ENCODE measurements around the gene IZUMO4.
"Not testable (repeated sequence)": the region's sequence is repeated elsewhere in the genome, so short reads cannot be mapped to it uniquely, and the experiment has no call there.

Gene IZUMO4

DNA sequence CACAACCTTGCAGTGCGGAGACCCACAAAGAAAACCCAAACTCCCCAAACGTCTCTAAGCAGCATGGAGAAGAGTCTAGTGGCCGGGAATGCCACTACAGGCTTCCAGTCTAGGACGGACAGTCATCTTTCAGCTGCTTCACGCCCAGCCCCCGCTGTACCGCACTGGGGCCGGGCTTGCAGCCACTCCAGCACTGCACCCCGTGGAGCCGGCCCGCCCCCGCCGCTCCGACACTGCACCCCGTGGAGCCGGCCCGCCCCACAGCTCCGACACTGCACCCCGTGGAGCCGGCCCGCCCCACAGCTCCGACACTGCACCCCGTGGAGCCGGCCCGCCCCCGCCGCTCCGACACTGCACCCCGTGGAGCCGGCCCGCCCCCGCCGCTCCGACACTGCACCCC, 31.5 kb downstream of the IZUMO4 start:
- not testable (repeated sequence) for H3K27ac ChIP-seq (ENCODE audit: insufficient read depth, low read depth, low read length, poor library complexity, severe bottlenecking); H3K4me1 ChIP-seq (ENCODE audit: control insufficient read depth, insufficient read depth, low read length); H3K9me3 ChIP-seq (ENCODE audit: control insufficient read depth, low read length); H3K27me3 ChIP-seq (ENCODE audit: control insufficient read depth, insufficient read depth, low read length, poor library complexity, severe bottlenecking); H3K4me3 ChIP-seq (ENCODE audit: insufficient read depth, low read depth, low read length)
- WGBS, 2 experiments: 82 to 85% methylated on average over 22 to 24 of the region's 34 CpGs
- peaks cover 21% of the 10 kb centered on the region for H3K36me3 ChIP-seq (ENCODE audit: control insufficient read depth, insufficient read depth, low read length)

- 96% methylated on average over 21 of the region's 21 CpGs for WGBS, 2 experiments
Observed at GRCh38 chr19:2129022-2129421, 32.3 kb downstream of the IZUMO4 start.

DNA sequence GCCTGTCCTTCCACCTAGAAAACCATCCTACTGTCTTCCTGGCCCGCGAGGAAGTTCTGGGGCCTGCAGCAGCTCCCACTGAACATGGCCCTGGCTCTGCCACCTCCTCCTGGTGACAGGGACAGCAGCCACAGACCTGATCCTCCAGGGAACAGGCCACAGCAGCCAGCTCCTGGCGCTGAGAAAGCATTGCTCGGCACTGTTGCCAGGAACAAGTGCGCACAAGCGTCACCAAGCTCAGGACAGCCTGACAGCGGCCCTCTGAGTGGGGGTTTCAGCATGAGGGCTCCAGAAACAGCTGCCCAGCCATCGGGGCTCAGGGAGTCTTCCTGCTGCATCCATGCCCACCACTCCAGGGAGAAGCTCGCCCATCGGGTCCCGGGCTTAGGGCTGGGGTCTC, 32.8 kb downstream of the IZUMO4 start:
- H3K27ac ChIP-seq (ENCODE audit: insufficient read depth, low read depth, low read length, poor library complexity, severe bottlenecking): no peak overlapping the region
- H3K27me3 ChIP-seq (ENCODE audit: control insufficient read depth, insufficient read depth, low read length, poor library complexity, severe bottlenecking): no peaks in the 10 kb centered on the region
- no peak overlapping the region for H3K4me3 ChIP-seq (ENCODE audit: insufficient read depth, low read depth, low read length)
- peaks cover 16% of the 10 kb centered on the region for H3K36me3 ChIP-seq (ENCODE audit: control insufficient read depth, insufficient read depth, low read length)
- WGBS, 2 experiments: 95 to 96% methylated on average over 11 of the region's 11 CpGs
- H3K4me1 ChIP-seq (ENCODE audit: control insufficient read depth, insufficient read depth, low read length): no peaks in the 10 kb centered on the region
- no peaks in the 10 kb centered on the region for H3K9me3 ChIP-seq (ENCODE audit: control insufficient read depth, low read length)

More at GRCh38 chr19:2129022-2129421, 32.3 kb downstream of the IZUMO4 start:
- peaks cover 16% of the 10 kb centered on the region for H3K36me3 ChIP-seq (ENCODE audit: control insufficient read depth, insufficient read depth, low read length)
- no peaks in the 10 kb centered on the region for H3K4me1 ChIP-seq (ENCODE audit: control insufficient read depth, insufficient read depth, low read length)
- H3K4me3 ChIP-seq (ENCODE audit: insufficient read depth, low read depth, low read length): no peak overlapping the region
- no peaks in the 10 kb centered on the region for H3K9me3 ChIP-seq (ENCODE audit: control insufficient read depth, low read length)
- H3K27ac ChIP-seq (ENCODE audit: insufficient read depth, low read depth, low read length, poor library complexity, severe bottlenecking): no peak overlapping the region
- no peaks in the 10 kb centered on the region for H3K27me3 ChIP-seq (ENCODE audit: control insufficient read depth, insufficient read depth, low read length, poor library complexity, severe bottlenecking)

DNA sequence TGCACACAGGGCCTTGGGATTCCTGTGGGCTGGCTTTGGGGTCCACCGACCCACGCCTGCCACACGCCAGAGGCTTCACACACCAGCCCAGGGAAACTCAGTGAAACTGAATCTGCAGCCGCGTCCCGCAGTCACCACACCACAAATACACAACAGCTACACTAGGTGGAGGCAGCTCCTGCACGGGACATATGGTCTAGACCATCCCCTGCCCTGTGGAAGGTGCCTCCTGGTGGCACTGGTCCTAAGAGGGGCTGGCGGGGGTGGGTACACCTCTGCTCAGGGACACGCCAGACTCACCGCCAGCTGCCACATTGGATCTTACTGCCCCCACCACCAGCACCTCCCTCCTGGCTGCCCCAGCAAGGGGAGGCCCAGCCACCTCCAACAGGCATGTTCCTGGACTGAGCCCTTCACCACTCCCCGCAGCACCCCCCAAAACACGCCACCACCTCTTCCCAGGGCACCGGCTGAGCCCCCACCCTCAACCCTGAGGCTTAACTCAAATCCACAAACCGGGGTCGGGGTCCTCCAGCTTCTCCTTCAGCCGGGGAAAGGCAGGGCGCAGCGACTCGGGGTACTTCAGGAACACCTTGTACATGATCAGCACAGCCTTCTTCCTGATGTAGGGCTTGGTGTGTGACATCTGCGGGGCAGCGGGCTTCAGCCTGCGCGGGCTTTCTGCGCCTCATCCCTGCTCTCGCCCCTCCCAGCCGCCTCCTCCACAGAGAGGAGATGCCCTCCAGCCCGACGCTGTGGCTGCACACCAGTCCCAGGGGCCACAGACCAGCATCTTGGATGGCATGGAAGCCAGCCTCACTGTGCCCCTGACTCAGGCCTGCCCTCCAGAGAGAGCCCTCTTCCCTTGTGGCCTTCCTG, 33.4 kb downstream of the IZUMO4 start:
- Histone ChIP-seq H3K4me3 (ENCODE audit: insufficient read depth, low read depth, low read length) (no peak overlapping the region), H3K36me3 (ENCODE audit: control insufficient read depth, insufficient read depth, low read length) (peaks cover 16% of the 10 kb centered on the region), H3K27me3 (ENCODE audit: control insufficient read depth, insufficient read depth, low read length, poor library complexity, severe bottlenecking) (no peaks in the 10 kb centered on the region), H3K9me3 (ENCODE audit: control insufficient read depth, low read length) (no peaks in the 10 kb centered on the region), H3K27ac (ENCODE audit: insufficient read depth, low read depth, low read length, poor library complexity, severe bottlenecking) (no peak overlapping the region), H3K4me1 (ENCODE audit: control insufficient read depth, insufficient read depth, low read length) (no peaks in the 10 kb centered on the region)
- 96 to 97% methylated on average over 28 of the region's 28 CpGs for WGBS, 2 experiments

DNA sequence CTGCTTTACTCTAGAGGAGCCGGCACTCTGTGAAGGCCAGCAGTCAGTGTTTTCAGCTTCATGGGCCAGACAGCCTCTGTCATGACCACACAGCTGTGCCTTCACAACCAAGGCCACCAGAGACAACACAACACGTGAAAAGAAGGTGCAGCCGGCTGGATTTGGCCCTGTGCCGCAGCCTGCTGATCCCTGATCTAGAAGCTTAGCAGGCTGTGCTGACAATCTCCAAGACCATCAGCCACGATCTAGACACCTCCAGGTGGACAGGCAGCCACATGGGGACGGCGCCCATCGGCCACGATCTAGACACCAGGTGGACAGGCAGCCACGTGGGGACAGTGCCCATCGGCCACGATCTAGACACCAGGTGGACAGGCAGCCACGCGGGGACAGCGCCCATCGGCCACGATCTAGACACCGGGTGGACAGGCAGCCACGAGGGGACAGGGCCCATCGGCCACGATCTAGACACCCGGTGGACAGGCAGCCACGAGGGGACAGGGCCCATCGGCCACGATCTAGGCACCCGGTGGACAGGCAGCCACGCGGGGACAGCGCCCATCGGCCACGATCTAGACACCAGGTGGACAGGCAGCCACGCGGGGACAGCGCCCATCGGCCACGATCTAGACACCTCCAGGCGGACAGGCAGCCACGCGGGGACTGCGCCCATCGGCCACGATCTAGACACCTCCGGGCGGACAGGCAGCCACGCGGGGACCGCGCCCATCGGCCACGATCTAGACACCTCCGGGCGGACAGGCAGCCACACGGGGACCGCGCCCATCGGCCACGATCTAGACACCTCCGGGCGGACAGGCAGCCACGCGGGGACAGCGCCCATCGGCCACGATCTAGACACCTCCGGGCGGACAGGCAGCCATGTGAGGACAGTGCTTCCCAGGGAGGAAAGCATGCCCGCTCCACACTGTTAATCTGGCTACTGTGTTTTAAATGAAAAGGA, 34.6 kb downstream of the IZUMO4 start:
- not testable (repeated sequence) for H3K27ac ChIP-seq (ENCODE audit: insufficient read depth, low read depth, low read length, poor library complexity, severe bottlenecking); H3K27me3 ChIP-seq (ENCODE audit: control insufficient read depth, insufficient read depth, low read length, poor library complexity, severe bottlenecking); H3K4me3 ChIP-seq (ENCODE audit: insufficient read depth, low read depth, low read length); H3K4me1 ChIP-seq (ENCODE audit: control insufficient read depth, insufficient read depth, low read length); H3K9me3 ChIP-seq (ENCODE audit: control insufficient read depth, low read length)
- WGBS, 2 experiments: 91% methylated on average over 67 of the region's 67 CpGs
- peaks cover 13% of the 10 kb centered on the region for H3K36me3 ChIP-seq (ENCODE audit: control insufficient read depth, insufficient read depth, low read length)

- Histone ChIP-seq H3K9me3 (ENCODE audit: control insufficient read depth, low read length) (no peaks in the 10 kb centered on the region), H3K27me3 (ENCODE audit: control insufficient read depth, insufficient read depth, low read length, poor library complexity, severe bottlenecking) (no peaks in the 10 kb centered on the region), H3K4me3 (ENCODE audit: insufficient read depth, low read depth, low read length) (no peak overlapping the region), H3K27ac (ENCODE audit: insufficient read depth, low read depth, low read length, poor library complexity, severe bottlenecking) (no peak overlapping the region), H3K36me3 (ENCODE audit: control insufficient read depth, insufficient read depth, low read length) (peaks cover 12% of the 10 kb centered on the region), H3K4me1 (ENCODE audit: control insufficient read depth, insufficient read depth, low read length) (no peaks in the 10 kb centered on the region)
- 95 to 97% methylated on average over 14 of the region's 14 CpGs for WGBS, 2 experiments
Observed at GRCh38 chr19:2132191-2132590, 35.5 kb downstream of the IZUMO4 start.

DNA sequence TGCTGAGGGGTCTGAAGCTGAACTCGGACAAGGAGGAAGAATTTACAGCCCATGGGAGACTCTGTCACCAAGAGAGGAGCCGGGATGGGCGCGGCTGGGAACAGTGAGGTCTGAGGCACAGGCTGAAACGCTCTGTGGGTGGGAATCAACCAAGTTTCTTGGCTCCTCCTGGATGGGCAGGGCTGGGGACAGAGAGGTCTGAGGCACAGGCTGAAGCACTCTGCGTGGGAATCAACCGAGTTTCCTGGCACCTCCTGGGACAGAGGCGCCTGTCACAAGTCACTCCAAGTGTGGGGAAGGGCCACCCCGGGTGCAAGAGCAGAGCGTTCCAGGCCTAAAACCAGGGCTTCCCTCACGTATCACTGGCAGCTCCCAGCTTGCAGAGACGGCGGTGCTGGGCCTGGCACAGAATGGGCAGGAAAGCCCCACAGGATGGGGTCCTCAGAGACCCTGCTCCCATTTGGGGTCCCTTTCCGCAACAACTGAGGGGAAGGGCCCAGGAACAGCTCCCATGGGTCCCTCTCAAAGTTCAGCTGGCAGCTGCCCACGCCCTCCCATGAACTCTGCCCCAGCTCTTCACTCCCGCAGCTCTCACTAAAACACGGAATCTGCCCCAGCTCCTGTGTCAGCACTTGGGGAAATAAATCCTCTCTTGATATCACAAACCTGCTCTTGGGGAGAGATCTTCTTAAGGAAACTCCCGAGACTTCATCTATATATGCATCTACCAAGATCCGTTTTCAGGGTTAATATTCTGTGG, 36.2 kb downstream of the IZUMO4 start:
- Histone ChIP-seq H3K4me1 (ENCODE audit: control insufficient read depth, insufficient read depth, low read length) (no peaks in the 10 kb centered on the region), H3K27me3 (ENCODE audit: control insufficient read depth, insufficient read depth, low read length, poor library complexity, severe bottlenecking) (no peaks in the 10 kb centered on the region), H3K9me3 (ENCODE audit: control insufficient read depth, low read length) (no peaks in the 10 kb centered on the region), H3K4me3 (ENCODE audit: insufficient read depth, low read depth, low read length) (no peak overlapping the region), H3K27ac (ENCODE audit: insufficient read depth, low read depth, low read length, poor library complexity, severe bottlenecking) (no peak overlapping the region), H3K36me3 (ENCODE audit: control insufficient read depth, insufficient read depth, low read length) (peaks cover 12% of the 10 kb centered on the region)
- WGBS, 2 experiments: 92 to 93% methylated on average over 19 of the region's 19 CpGs

DNA sequence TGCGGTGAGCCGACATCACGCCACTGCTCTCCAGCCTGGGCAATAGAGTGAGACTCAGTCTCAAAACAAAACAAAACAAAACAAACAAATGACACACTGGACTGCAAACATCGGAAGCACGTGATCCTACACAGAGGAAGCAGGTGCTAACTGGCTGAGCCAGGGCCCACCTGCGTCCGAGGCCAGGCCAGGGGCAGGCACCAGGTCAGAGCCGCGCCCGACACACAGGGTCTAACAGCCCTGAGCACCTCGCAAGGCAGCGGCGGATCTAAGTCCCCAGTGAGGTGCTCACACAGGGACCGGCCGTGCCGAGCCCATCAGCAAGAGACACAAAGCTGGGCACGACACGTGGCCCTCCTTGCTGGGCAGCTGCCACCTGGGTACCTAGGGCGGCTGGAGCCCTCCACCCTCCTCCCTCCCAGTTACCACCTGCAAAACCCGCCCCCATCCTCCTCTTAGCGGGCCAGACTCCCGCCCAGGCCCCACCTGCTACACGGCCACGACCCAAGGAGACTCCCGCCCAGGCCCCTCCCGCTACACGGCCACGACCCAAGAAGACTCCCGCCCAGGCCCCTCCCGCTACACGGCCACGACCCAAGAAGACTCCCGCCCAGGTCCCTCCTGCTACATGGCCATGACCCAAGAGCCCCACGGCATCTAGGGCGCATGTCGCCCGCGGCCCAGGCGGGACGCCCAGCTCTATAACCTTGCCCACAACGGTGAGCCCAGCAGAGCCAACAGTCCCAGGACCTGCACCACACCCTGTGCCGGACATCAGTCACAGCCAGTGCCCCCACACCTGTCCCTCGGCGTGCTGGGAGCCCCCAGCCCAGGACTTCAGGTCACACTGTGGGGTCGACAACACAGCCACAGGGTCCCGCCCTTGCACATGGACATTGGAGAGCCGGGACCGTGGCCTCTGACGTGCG, 39.0 kb downstream of the IZUMO4 start:
- no peaks in the 10 kb centered on the region for H3K9me3 ChIP-seq (ENCODE audit: control insufficient read depth, low read length)
- no peak overlapping the region for H3K27ac ChIP-seq (ENCODE audit: insufficient read depth, low read depth, low read length, poor library complexity, severe bottlenecking)
- no peaks in the 10 kb centered on the region for H3K27me3 ChIP-seq (ENCODE audit: control insufficient read depth, insufficient read depth, low read length, poor library complexity, severe bottlenecking)
- no peak overlapping the region for H3K4me3 ChIP-seq (ENCODE audit: insufficient read depth, low read depth, low read length)
- no peaks in the 10 kb centered on the region for H3K4me1 ChIP-seq (ENCODE audit: control insufficient read depth, insufficient read depth, low read length)
- H3K36me3 ChIP-seq (ENCODE audit: control insufficient read depth, insufficient read depth, low read length): peaks cover 8% of the 10 kb centered on the region
- WGBS, 2 experiments: 96 to 97% methylated on average over 50 of the region's 50 CpGs

- H3K4me1 ChIP-seq (ENCODE audit: control insufficient read depth, insufficient read depth, low read length): no peaks in the 10 kb centered on the region
- 95 to 96% methylated on average over 23 of the region's 23 CpGs for WGBS, 2 experiments
- H3K9me3 ChIP-seq (ENCODE audit: control insufficient read depth, low read length): no peaks in the 10 kb centered on the region
- peaks cover 6% of the 10 kb centered on the region for H3K36me3 ChIP-seq (ENCODE audit: control insufficient read depth, insufficient read depth, low read length)
- H3K27ac ChIP-seq (ENCODE audit: insufficient read depth, low read depth, low read length, poor library complexity, severe bottlenecking): no peak overlapping the region
- H3K4me3 ChIP-seq (ENCODE audit: insufficient read depth, low read depth, low read length): no peak overlapping the region
- no peaks in the 10 kb centered on the region for H3K27me3 ChIP-seq (ENCODE audit: control insufficient read depth, insufficient read depth, low read length, poor library complexity, severe bottlenecking)
Observed at GRCh38 chr19:2136796-2137195, 40.1 kb downstream of the IZUMO4 start.

Data from ectodermal cell (in vitro differentiated cells).